Measurements from ENCODE around the gene AKAP9.
"Not testable (repeated sequence)": the region's sequence is repeated elsewhere in the genome, so short reads cannot be mapped to it uniquely, and the experiment has no call there.

AKAP9 gene

GRCh38 chr7:92020636-92021035 lies 80.0 kb downstream of the AKAP9 start:
- DNase-seq: no peak

DNA sequence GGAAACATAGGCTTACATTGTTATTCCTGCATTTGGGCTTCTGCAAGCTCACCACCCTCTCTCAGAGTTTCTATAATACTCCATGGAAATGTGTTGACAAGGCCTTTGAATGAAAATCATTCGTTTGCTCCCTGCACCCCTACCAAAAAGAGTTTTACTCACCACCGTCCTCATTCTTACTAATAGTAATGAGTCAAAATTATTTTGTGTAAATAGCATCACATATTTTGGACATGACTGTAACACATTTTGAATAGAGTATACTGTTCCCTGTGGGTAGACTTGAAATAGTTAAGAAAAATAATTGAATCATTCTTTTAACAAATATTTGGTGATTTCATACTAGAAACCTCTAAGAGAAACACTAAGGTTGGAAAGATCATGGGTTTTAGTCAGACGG lies 84.6 kb downstream of the AKAP9 start:
- DNase-seq: no peak

DNA sequence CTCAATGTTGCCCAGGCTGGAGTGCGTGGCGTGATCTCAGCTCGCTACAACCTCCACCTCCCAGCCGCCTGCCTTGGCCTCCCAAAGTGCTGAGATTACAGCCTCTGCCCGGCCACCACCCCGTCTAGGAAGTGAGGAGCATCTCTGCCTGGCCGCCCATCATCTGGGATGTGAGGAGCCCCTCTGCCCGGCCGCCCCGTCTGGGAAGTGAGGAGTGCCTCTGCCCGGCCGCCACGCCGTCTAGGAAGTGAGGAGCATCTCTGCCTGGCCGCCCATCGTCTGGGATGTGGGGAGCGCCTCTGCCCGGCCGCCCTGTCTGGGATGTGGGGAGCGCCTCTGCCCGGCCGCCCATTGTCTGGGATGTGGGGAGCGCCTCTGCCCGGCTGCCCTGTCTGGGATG lies 86.0 kb downstream of the AKAP9 start:
- not testable (repeated sequence) for DNase-seq

- not testable (repeated sequence) for DNase-seq
Observed at GRCh38 chr7:92027128-92027527, 86.5 kb downstream of the AKAP9 start.

DNA sequence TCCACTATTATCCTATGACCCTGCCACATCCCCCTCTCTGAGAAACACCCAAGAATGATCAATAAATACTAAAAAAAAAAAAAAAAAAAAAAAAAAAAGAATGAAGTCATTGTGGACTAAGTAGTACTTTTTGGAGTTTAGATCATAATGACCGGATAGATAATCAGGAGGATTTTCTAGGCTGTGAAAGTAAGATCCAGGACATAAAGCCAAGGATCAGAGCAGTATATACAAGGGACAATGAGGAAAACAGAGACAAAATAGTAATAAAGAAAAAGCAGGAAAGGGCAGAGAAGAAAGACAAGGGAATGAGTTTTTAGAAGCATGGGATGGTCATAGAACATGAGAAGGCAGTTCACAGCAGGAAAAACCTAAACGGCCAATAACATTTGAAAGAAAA lies 87.6 kb downstream of the AKAP9 start:
- no peak for DNase-seq

DNA sequence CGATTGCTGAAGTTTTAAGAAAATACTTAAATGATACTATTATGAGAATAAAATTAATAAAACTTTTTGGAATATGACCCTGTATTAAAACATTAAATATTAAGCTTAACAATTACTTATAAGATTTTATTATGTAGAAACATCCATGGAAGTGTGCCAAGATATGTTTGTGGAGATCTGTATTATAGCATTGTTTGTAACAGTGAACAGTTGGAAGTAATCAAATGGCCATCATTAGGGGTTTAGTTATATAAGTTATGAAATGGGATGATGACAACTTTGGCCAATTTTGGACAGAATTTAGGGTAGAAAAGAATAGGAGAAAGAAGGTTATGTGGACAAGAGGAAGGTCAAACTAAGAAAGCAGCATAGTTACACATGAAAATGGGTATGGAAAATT lies 88.0 kb downstream of the AKAP9 start:
- no peak for DNase-seq

GRCh38 chr7:92034116-92034515 lies 93.5 kb downstream of the AKAP9 start:
- no peak for DNase-seq

GRCh38 chr7:92035576-92035975 lies 94.9 kb downstream of the AKAP9 start:
- no peak for DNase-seq

DNA sequence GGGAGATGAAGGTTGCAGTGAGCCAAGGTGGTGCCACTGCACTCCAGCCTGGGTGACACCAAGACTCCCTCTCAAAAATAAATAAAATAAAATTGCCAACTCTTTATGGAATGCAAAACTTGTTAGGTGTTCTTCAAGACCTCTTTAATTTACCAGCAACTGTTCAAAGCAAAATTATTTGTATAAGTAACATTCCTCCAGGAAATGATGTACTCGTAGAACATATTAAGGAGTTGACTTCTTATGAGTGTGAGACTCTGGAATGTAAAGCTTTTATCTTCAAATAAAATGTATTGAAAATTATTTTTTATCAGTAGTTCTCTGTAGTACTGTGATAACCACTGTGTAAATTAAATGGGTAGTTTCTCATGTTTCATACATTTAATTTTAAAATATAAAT lies 99.2 kb downstream of the AKAP9 start:
- no peak for DNase-seq

DNA sequence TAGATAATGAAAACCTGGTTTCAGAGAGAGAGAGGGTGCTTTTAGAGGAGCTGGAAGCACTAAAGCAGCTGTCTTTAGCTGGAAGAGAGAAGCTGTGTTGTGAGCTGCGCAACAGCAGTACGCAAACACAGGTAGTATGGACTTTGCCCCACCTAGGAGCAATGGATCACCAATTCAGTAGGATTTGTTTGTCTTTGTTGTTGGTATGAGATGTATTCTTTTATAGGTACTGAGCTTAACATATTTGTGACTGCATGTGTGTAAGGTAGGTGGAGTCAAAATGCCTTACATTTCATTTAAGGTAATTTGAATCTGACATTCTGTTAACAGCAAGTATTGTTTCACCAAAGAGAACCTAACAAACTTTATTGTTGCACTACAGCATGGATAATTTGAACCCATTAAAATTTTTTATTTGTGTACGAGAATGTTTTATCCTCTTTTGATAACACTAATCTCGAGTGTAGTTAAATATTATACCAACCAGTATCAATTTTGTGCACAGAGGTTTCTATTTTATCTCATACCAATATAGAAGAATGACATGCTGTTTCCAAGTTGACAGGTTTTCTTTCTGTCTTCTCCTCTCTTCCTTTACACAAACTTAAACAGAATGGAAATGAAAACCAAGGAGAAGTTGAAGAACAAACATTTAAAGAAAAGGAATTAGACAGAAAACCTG lies 101.5 kb downstream of the AKAP9 start:
- DNase-seq: no peak

DNA sequence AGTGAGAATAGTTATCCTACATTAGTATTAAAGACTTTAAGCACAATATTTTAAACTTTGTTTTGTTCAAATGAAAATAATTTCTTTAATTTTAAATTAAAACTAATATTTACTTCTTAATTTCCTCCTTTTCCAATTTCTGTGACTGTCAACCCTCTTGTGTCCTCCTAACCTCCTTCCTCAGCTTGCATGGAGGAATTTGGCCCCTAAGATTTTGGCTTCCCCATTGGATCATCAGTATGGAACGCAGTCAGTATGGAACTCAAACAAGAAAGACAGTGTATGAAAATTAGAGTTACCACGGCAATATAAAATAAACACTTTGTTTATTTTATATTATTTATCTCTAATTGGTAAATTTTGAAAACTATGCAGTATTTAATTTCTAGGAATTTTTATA lies 102.4 kb downstream of the AKAP9 start:
- no peak for DNase-seq

GRCh38 chr7:92043637-92044036 lies 103.0 kb downstream of the AKAP9 start:
- DNase-seq: no peak

GRCh38 chr7:92044148-92044547 lies 103.5 kb downstream of the AKAP9 start:
- DNase-seq: no peak

DNA sequence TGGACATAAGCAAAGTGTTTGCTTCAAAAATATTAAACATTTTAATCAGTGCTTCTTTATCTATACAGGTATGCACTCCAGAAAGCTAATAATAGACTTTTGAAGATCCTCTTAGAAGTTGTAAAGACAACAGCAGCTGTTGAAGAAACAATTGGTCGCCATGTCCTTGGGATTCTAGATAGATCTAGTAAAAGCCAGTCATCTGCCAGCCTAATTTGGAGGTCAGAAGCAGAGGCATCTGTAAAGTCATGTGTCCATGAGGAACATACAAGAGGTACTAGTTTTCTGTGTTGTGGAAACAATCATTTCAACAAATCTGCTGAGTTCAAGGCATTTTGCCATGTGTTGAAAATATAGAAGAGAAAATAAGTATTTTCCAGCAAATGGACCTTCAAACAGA lies 104.3 kb downstream of the AKAP9 start:
- DNase-seq: no peak

GRCh38 chr7:92051655-92052054 lies 111.0 kb downstream of the AKAP9 start:
- DNase-seq: no peak

- DNase-seq: no peak
Observed at GRCh38 chr7:92052159-92052558, 111.5 kb downstream of the AKAP9 start.

DNA sequence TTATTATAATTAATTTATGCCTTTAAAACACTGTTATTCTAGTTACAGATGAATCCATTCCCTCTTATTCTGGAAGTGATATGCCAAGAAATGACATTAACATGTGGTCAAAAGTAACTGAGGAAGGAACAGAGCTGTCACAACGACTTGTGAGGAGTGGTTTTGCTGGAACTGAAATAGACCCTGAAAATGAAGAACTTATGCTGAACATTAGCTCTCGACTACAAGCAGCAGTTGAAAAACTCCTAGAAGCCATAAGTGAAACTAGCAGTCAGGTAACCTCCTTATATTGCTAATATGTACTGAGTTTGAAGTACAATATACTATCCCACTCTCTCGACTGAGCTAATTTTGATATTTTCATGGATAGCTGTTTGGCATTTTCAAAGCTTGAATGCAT lies 112.0 kb downstream of the AKAP9 start:
- DNase-seq: no peak

- no peak for DNase-seq
Observed at GRCh38 chr7:92053312-92053711, 112.7 kb downstream of the AKAP9 start.

DNA sequence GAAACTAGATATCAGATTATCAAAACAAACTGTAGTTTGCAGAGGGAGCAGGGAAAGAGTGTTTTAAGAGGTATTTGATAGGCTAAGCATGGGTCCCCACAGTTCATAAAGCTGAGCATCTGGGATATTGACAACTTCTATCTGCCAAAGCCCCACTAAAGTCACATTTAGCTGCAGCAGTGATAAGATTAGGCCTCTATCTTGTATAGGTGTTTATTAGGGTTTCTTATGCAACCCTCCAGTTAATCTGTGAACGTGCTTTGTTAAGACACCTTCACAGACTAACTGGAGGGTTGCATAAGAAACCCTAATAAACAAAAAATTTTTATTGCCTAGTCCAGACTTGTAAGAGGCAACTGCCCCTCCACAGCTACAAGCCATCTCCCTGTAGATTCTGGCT lies 115.6 kb downstream of the AKAP9 start:
- no peak for DNase-seq

DNA sequence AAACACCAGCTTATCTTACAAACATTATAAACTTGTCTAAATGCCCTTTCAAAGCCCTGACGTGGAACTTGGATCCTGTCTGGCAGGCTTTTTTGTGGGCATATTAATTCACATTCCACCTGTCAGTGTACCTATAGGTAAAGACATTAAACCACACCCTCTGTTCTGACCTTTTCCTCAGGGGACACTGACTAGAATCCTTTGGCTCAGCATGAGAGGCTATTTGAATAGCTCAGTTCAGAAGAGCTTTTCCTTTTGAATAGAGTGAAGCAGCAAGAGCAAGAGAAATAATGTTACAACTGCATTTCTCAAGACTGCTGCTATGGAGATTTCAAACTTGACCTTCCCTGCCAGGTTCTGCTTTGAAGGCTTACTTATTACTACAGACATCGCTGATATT lies 116.7 kb downstream of the AKAP9 start:
- peak; percentile 4 for DNase-seq

DNA sequence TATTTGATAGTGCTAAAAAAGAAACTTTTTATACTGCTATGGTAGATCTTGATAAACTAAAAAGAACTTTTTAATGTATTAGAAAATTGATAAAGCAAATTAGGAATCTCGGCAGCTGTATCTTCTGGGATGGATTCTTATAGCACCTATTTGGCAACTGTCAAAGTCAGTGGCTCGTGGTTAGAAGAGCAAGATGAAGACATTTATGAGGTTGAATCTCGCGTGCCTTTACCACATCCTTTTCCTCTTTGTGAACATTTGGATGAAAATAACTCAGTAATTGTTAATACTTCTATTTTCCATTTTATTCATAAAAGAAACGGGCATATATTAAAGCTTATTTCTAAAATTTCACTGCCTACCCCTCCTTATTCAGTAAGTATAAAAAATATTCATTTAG lies 117.4 kb downstream of the AKAP9 start:
- peak; percentile 41 for DNase-seq

- DNase-seq: no peak
Observed at GRCh38 chr7:92058899-92059298, 118.2 kb downstream of the AKAP9 start.

DNA sequence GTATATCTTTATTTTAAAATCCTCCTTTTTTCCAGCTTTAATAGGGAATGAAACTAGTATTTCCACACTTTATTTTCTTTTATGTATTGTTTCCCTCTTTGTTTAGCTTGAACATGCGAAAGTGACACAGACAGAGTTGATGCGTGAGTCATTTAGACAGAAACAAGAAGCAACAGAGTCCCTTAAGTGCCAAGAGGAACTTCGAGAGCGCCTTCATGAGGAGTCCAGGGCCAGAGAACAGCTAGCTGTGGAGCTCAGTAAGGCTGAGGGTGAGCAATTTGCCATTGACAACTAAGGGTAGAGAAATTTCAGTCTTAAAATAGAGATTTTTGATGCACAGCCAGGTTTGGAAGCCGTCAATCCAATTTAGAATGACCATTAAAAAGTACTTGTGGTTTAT lies 120.5 kb downstream of the AKAP9 start:
- DNase-seq: peak; percentile 84

DNA sequence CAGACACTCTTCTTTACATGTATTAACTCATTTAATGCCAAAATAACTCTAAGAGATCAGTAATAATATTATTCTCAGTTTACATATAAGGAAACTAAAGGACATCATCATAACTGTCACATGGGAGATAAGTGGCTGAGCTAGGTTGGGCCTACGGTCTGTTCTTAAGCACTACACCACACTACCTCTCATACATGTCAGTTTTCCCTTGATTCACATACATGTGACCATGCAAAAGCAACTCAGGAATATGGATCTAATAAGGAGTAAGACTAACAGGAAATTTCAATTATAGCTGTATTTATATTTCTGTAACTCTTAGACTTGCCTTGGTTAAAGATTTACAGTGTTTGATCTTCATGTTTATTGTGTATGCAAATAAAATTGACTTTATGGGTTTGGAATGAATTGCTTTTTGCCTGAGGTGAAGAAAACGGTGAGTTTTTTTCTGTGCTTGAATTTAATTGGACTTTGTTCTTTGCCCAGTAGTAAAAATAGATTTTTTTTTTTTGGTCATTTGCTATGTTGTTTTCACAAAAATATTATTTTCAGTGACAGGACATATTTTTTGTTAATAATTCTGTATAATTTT lies 123.9 kb downstream of the AKAP9 start:
- no peak for DNase-seq

DNA sequence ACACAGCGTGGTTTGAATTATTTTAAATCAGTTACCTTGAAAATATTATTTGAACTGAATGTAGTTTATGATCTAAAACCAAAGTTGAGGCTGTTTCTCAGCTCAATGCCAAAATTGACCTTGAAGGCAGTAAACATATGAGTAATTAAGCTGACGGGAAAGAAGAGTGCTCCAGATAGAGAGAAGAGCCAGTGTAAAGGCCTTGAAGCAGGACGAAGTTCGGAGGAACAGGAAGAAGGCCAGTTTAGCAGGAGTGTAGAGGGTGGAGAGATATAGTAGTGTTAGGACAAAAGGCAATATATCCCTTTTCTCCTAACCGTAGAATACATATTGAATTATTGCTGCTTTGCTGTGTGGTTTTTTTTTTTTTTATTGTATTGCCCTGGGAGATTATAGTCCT lies 130.4 kb downstream of the AKAP9 start:
- DNase-seq: no peak
